SK-N-SH (cell line): Measurements from ENCODE around the gene DHCR24. TPM values are rescaled to one million over a fixed set of nuclear protein-coding genes. Genes with fewer than 3 reads are reported as not detected.

Experiments used
- CTCF ChIA-PET: fragments of 300-600, 350-600 bp; formaldehyde crosslinking; extraction: SDS; loops from one replicate; lab custom pipeline; 2021; lab: Yijun Ruan, JAX
- POLR2A ChIA-PET: fragments of 350-600 bp; sonication (Branson Sonifier 250); formaldehyde crosslinking; extraction: SDS; loops from one replicate; lab custom pipeline; 2020; ENCODE audit warnings: antibody characterized with exemption, inconsistent platforms; lab: Yijun Ruan, JAX
- DNase-seq: peaks from one replicate; pipeline ENCODE4 v3.0.0; 2012
- H2AFZ ChIP-seq: fragments of 200-600 bp; sonication (generic); 2 replicates; pipeline ENCODE4 v1.8.1; 2016; ENCODE audit warnings: antibody characterized with exemption, mild to moderate bottlenecking, low read depth
- H3F3A ChIP-seq: fragments of 200-600 bp; sonication (generic); replicated peaks from 2 replicates; pipeline ENCODE3; 2016; ENCODE audit warnings: antibody characterized with exemption, mild to moderate bottlenecking; ENCODE audit not compliant: insufficient read depth
- H3K27ac ChIP-seq, 2 experiments: fragments of 200-500 bp in 1 of 2; fragments of 200-600 bp in 1 of 2; sonication (Bioruptor generic) in 1 of 2; sonication (generic), shearing (Covaris generic) in 1 of 2; 2 replicates each; pipeline versions ENCODE4 v1.5.1 to v1.6.1; 2014 to 2016; ENCODE audit warnings: low read depth in 2 of 2, inconsistent platforms in 1 of 2, low read length in 1 of 2, mild to moderate bottlenecking in 1 of 2, mixed read lengths in 1 of 2
- H3K27me3 ChIP-seq: fragments of 200-600 bp; sonication (generic), shearing (Covaris generic); 2 replicates; pipeline ENCODE4 v1.6.1; 2016; ENCODE audit warnings: mixed run types; ENCODE audit not compliant: insufficient read depth
- H3K36me3 ChIP-seq, 2 experiments: fragments of 200-500 bp in 1 of 2; fragments of 200-600 bp in 1 of 2; sonication (Bioruptor generic) in 1 of 2; sonication (generic) in 1 of 2; replicated peaks in 1 of 2; 2 replicates each; pipeline versions ENCODE3 to v1.5.1; 2014 to 2016; ENCODE audit warnings: low read length in 1 of 2, mild to moderate bottlenecking in 1 of 2; ENCODE audit not compliant: insufficient read depth in 2 of 2, control insufficient read depth in 1 of 2
- H3K4me1 ChIP-seq, 2 experiments: fragments of 200-500 bp in 1 of 2; fragments of 200-600 bp in 1 of 2; sonication (Bioruptor generic) in 1 of 2; sonication (generic), shearing (Covaris generic) in 1 of 2; 2 replicates each; pipeline versions ENCODE4 v1.5.1 to v1.6.1; 2014 to 2016; ENCODE audit warnings: low read depth in 1 of 2, low read length in 1 of 2, mixed run types in 1 of 2; ENCODE audit not compliant: insufficient read depth in 2 of 2, control insufficient read depth in 1 of 2
- H3K4me2 ChIP-seq: fragments of 200-600 bp; sonication (generic), shearing (Covaris generic); 2 replicates; pipeline ENCODE4 v1.6.1; 2017; ENCODE audit warnings: mixed run types
- H3K4me3 ChIP-seq, 2 experiments: fragments of 200-500 bp in 1 of 2; fragments of 200-600 bp in 1 of 2; sonication (Bioruptor generic) in 1 of 2; sonication (generic), shearing (Covaris generic) in 1 of 2; 2 replicates each; pipeline versions ENCODE4 v1.5.1 to v1.8.1; 2014 to 2016; ENCODE audit warnings: low read depth in 2 of 2, inconsistent platforms in 1 of 2, low read length in 1 of 2, mild to moderate bottlenecking in 1 of 2, mixed read lengths in 1 of 2, moderate library complexity in 1 of 2
- H3K79me2 ChIP-seq: fragments of 200-600 bp; sonication (generic); 2 replicates; pipeline ENCODE4 v1.8.1; 2017; ENCODE audit warnings: mild to moderate bottlenecking; ENCODE audit not compliant: insufficient read depth
- H3K9ac ChIP-seq: fragments of 200-600 bp; sonication (generic); 2 replicates; pipeline ENCODE4 v1.6.1; 2017; ENCODE audit warnings: mixed run types
- H3K9me2 ChIP-seq: fragments of 200-600 bp; sonication (generic); 2 replicates; pipeline ENCODE4 v1.6.1; 2017; ENCODE audit warnings: mixed run types
- H3K9me3 ChIP-seq: fragments of 200-600 bp; sonication (generic); 2 replicates; pipeline ENCODE4 v1.6.1; 2017; ENCODE audit warnings: mixed run types, mild to moderate bottlenecking, moderate library complexity
- H4K20me1 ChIP-seq: fragments of 200-600 bp; sonication (generic); 2 replicates; pipeline ENCODE4 v1.6.1; 2017; ENCODE audit warnings: mild to moderate bottlenecking, mixed run types; ENCODE audit not compliant: insufficient read depth
- CHD2 ChIP-seq: fragments of 150-350 bp; IDR thresholded peaks from 2 replicates; pipeline ENCODE4 v1.6.1; 2018; ENCODE audit warnings: low read length; ENCODE audit not compliant: partially characterized antibody
- EZH2phosphoT487 ChIP-seq: fragments of 200-600 bp; sonication (generic); IDR thresholded peaks from 2 replicates; pipeline ENCODE4 v1.6.1; 2017; ENCODE audit warnings: low read depth, mixed run types, mild to moderate bottlenecking, antibody characterized with exemption, moderate library complexity, borderline replicate concordance
- FOSL2 ChIP-seq: IDR thresholded peaks from 2 replicates; pipeline ENCODE4 v1.4.0; 2012; ENCODE audit warnings: low read depth, mild to moderate bottlenecking, moderate library complexity, borderline replicate concordance
- FOXJ3 ChIP-seq: sonication (generic); formaldehyde crosslinking; IDR thresholded peaks from 2 replicates; pipeline ENCODE4 v1.5.1; 2020; ENCODE audit warnings: mild to moderate bottlenecking, missing genetic modification reagents
- GABPA ChIP-seq: IDR thresholded peaks from 2 replicates; pipeline ENCODE4 v1.4.0; 2012; ENCODE audit warnings: low read depth, mild to moderate bottlenecking
- GATA2 ChIP-seq: sonication (generic); formaldehyde crosslinking; IDR thresholded peaks from 2 replicates; pipeline ENCODE4 v1.5.0; 2020; ENCODE audit warnings: mild to moderate bottlenecking, missing genetic modification reagents
- JUND ChIP-seq: IDR thresholded peaks from 2 replicates; pipeline ENCODE4 v1.4.0; 2012
- MXI1 ChIP-seq: IDR thresholded peaks from 2 replicates; pipeline ENCODE4 v1.6.1; 2012; ENCODE audit warnings: mild to moderate bottlenecking, low read depth, low read length, improper control_type of control experiment
- NFIC ChIP-seq: IDR thresholded peaks from 2 replicates; pipeline ENCODE4 v1.4.0; 2012; ENCODE audit warnings: borderline replicate concordance
- RFX5 ChIP-seq: IDR thresholded peaks from 2 replicates; pipeline ENCODE4 v1.6.1; 2012; ENCODE audit warnings: mild to moderate bottlenecking, improper control_type of control experiment, low read length
- RXRA ChIP-seq: IDR thresholded peaks from 2 replicates; pipeline ENCODE4 v1.4.0; 2012; ENCODE audit warnings: low read depth, mild to moderate bottlenecking, borderline replicate concordance
- SIN3A ChIP-seq: IDR thresholded peaks from 2 replicates; pipeline ENCODE4 v1.6.1; 2012; ENCODE audit warnings: low read depth, mild to moderate bottlenecking, low read length, moderate library complexity, borderline replicate concordance
- TCF12 ChIP-seq: IDR thresholded peaks from 2 replicates; pipeline ENCODE4 v1.4.0; 2012
- YY1 ChIP-seq: IDR thresholded peaks from 2 replicates; pipeline ENCODE4 v1.4.0; 2012; ENCODE audit warnings: low read depth, mild to moderate bottlenecking
- WGBS: methylation state at CpG from one replicate; pipeline ENCODE4 v1.1.6; 2017; ENCODE audit warnings: low lambda C conversion rate; 5-methylcytosine and 5-hydroxymethylcytosine counted together
- polyA plus RNA-seq, 3 experiments: library from polyadenylated mRNA; depleted of rRNA; stranded (reverse); fragments of >200 nt; gene quantifications; 2 replicates each; pipeline ENCODE4 v1.2.3, GENCODE V29; 2012
- TF ChIP-seq, protein P1 (sequence below): fragments of 150-350 bp; IDR thresholded peaks from 2 replicates; pipeline ENCODE4 v1.6.1; 2017; ENCODE audit warnings: antibody characterized with exemption, low read length, low read depth, borderline replicate concordance
- TF ChIP-seq, protein P2 (sequence below): IDR thresholded peaks from 2 replicates; pipeline ENCODE4 v1.4.0; 2012; ENCODE audit warnings: low read depth, borderline replicate concordance
- TF ChIP-seq, protein P3 (sequence below): fragments of 150-350 bp; IDR thresholded peaks from 2 replicates; pipeline ENCODE4 v1.6.1; 2016; ENCODE audit warnings: mild to moderate bottlenecking, low read depth, low read length
- TF ChIP-seq, protein P4 (sequence below): IDR thresholded peaks from 2 replicates; pipeline ENCODE4; 2012
- TF ChIP-seq, protein P5 (sequence below): IDR thresholded peaks from 2 replicates; pipeline ENCODE4 v1.4.0; 2012; ENCODE audit warnings: low read depth

DHCR24 gene
- polyA plus RNA-seq, 1 of the 3 experiments (the other 2 are of a cell fraction), result 4.3 TPM

DNA sequence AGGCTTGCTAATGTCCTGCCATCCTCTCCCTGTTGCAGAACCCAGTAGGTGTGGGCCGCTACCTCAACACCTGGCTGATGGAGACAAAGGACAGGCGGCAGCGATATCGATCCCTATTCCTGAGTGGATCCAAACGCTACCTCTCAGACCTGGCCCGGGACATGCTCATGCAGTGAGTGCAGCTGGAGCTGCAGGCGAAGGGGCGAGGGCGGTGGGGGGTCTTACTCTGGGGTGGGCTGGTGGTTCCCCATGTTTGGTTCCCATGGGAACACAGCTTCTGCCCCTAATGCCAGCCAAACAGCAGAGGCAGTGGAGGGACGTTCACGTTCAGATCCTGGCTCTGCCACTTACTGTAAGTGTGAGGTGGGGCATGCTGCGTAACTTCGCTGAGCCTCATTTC, 70.0 kb downstream of the DHCR24 start:
- no peak for DNase-seq
- WGBS, result 74% methylated on average over 7 of the region's 13 CpGs
- CTCF ChIA-PET, result no interaction called here

DNA sequence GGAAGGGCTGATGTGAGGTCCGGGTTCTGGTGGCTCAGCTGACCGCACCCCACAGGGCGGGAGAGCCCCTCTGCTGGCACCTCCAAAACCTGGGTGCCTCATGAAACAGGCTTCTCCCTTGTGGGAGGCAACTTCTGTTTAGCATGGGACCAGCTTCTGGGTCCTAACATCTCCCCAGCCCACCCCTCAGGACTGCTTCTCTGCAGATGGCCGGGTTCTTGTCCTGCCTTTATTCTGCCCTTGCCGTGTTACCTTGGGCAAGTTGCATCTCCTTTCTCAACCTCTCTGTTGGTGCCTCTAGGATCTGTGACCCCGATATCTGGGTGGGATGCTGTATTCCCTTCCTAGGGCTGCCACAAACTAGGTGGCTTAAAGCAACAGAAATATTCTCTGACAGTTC, 70.9 kb downstream of the DHCR24 start:
- Histone ChIP-seq H3F3A (no peaks in the 10 kb centered on the region), H3K9me2 (no peaks in the 10 kb centered on the region), H3K4me1 (no peaks in the 10 kb centered on the region), H3K36me3 (no peaks in the 10 kb centered on the region), H2AFZ (no peak overlapping the region), H3K4me3 (no peak overlapping the region), H3K27me3 (no peaks in the 10 kb centered on the region; the same call in 1 of the 2 replicates), H3K27ac (no peak overlapping the region), H3K79me2 (no peaks in the 10 kb centered on the region), H3K4me2 (no peak overlapping the region), H4K20me1 (no peaks in the 10 kb centered on the region), H3K9me3 (no peaks in the 10 kb centered on the region), H3K9ac (no peak overlapping the region)
- no peak for DNase-seq
- TF ChIP-seq, protein P1, sequence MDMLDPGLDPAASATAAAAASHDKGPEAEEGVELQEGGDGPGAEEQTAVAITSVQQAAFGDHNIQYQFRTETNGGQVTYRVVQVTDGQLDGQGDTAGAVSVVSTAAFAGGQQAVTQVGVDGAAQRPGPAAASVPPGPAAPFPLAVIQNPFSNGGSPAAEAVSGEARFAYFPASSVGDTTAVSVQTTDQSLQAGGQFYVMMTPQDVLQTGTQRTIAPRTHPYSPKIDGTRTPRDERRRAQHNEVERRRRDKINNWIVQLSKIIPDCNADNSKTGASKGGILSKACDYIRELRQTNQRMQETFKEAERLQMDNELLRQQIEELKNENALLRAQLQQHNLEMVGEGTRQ, result no peak
- TF ChIP-seq SIN3A, result no peak
- no peak for TF ChIP-seq YY1
- CTCF ChIA-PET, result interaction anchor here (1.1 to 1.4 kb wide), 3 partner anchors 24 to 694 kb away, joined by 3 read pairs; no protein-coding TSS in a partner anchor
- POLR2A ChIA-PET, result no interaction called here
- 45% methylated on average over 6 of the region's 6 CpGs for WGBS

More for the DNA sequence above, 70.0 kb downstream of the DHCR24 start:
- POLR2A ChIA-PET, result no interaction called here
- Histone ChIP-seq H3K4me3 (no peak overlapping the region), H3K4me1 (no peaks in the 10 kb centered on the region), H3F3A (no peaks in the 10 kb centered on the region), H3K9ac (no peak overlapping the region), H3K36me3 (no peaks in the 10 kb centered on the region), H4K20me1 (no peaks in the 10 kb centered on the region), H3K27ac (no peak overlapping the region), H3K9me2 (no peaks in the 10 kb centered on the region), H3K9me3 (no peaks in the 10 kb centered on the region), H3K79me2 (no peaks in the 10 kb centered on the region), H3K4me2 (no peak overlapping the region), H2AFZ (no peak overlapping the region), H3K27me3 (no peaks in the 10 kb centered on the region; the same call in 1 of the 2 replicates)
- no peak for TF ChIP-seq CHD2
- TF ChIP-seq, protein P2, sequence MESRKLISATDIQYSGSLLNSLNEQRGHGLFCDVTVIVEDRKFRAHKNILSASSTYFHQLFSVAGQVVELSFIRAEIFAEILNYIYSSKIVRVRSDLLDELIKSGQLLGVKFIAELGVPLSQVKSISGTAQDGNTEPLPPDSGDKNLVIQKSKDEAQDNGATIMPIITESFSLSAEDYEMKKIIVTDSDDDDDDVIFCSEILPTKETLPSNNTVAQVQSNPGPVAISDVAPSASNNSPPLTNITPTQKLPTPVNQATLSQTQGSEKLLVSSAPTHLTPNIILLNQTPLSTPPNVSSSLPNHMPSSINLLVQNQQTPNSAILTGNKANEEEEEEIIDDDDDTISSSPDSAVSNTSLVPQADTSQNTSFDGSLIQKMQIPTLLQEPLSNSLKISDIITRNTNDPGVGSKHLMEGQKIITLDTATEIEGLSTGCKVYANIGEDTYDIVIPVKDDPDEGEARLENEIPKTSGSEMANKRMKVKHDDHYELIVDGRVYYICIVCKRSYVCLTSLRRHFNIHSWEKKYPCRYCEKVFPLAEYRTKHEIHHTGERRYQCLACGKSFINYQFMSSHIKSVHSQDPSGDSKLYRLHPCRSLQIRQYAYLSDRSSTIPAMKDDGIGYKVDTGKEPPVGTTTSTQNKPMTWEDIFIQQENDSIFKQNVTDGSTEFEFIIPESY, result no peak
- TF ChIP-seq, protein P3, sequence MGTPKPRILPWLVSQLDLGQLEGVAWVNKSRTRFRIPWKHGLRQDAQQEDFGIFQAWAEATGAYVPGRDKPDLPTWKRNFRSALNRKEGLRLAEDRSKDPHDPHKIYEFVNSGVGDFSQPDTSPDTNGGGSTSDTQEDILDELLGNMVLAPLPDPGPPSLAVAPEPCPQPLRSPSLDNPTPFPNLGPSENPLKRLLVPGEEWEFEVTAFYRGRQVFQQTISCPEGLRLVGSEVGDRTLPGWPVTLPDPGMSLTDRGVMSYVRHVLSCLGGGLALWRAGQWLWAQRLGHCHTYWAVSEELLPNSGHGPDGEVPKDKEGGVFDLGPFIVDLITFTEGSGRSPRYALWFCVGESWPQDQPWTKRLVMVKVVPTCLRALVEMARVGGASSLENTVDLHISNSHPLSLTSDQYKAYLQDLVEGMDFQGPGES, result no peak
- TF ChIP-seq TCF12, result no peak
- TF ChIP-seq, protein P4, sequence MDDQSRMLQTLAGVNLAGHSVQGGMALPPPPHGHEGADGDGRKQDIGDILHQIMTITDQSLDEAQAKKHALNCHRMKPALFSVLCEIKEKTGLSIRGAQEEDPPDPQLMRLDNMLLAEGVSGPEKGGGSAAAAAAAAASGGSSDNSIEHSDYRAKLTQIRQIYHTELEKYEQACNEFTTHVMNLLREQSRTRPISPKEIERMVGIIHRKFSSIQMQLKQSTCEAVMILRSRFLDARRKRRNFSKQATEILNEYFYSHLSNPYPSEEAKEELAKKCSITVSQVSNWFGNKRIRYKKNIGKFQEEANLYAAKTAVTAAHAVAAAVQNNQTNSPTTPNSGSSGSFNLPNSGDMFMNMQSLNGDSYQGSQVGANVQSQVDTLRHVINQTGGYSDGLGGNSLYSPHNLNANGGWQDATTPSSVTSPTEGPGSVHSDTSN, result no peak
- TF ChIP-seq GABPA, result no peak
- no peak for TF ChIP-seq FOXJ3 (CRISPR knock-in tag)
- no peak for TF ChIP-seq RXRA
- TF ChIP-seq RFX5, result no peak
- no peak for TF ChIP-seq FOSL2
- no peak for TF ChIP-seq GATA2
- no peak for TF ChIP-seq MXI1
- no peak for TF ChIP-seq EZH2phosphoT487
- no peak for TF ChIP-seq YY1
- no peak for TF ChIP-seq JUND
- no peak for TF ChIP-seq NFIC
- TF ChIP-seq, protein P5, sequence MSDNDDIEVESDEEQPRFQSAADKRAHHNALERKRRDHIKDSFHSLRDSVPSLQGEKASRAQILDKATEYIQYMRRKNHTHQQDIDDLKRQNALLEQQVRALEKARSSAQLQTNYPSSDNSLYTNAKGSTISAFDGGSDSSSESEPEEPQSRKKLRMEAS, result no peak
